Right ventricle myocardium inferior (tissue), 1 donor: ENCODE measurements around the gene CAPN5. TPM values are rescaled to one million over a fixed set of nuclear protein-coding genes. Genes with fewer than 3 reads are reported as not detected.

Source experiments
- ATAC-seq: fragments of 200-7000 bp; cut with Tn5 transposase; one replicate; pipeline ENCODE4 v1.9.1; 2020; ENCODE audit warnings: mild to moderate bottlenecking, moderate library complexity
- DNase-seq: peaks from one replicate; pipeline ENCODE4 v3.0.0; 2021; ENCODE audit errors: missing footprints
- intact Hi-C: fragments of 100-400 bp; cut with DNase I; formaldehyde crosslinking; loops from one replicate; pipeline ENCODE4 v1.11.0; 2022
- total RNA-seq: library from RNA; stranded (reverse); fragmentation: NEBNext Ultra II Directional; extraction: Animal tissue kit (Norgen Biotek cat#: 25700); gene quantifications from one replicate; pipeline ENCODE4 v1.2.1, GENCODE V29; 2021
- donor health status: DM: no; HTN: yes; CAD: no; lungs with severe emphysema.

The CAPN5 gene
- total RNA-seq, 1 donor from 2014 or later: 3.7 TPM

DNA sequence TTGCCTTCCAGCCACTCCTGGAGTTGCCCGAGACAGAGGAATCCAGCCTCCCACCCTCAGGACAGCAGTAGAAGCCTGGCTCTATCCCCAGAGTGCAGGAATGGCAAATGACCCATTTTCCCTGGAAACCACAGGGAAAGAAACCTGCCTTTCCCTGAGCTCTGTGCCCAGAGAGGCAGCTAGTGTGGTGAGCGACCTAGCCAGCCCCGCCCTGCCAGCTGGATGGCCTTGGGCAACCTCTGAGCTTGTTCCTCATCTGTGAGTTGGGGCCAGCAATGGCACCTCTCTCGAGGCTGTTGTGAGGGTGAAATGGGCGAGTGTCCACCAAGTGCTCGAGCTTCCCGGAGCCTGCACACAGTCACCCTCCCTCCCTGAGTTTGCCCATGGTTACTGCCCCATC is 39.5 kb downstream of the CAPN5 start:
- intact Hi-C loops: no loop called here
- ATAC-seq (no peak), DNase-seq (peak; percentile 35)

DNA sequence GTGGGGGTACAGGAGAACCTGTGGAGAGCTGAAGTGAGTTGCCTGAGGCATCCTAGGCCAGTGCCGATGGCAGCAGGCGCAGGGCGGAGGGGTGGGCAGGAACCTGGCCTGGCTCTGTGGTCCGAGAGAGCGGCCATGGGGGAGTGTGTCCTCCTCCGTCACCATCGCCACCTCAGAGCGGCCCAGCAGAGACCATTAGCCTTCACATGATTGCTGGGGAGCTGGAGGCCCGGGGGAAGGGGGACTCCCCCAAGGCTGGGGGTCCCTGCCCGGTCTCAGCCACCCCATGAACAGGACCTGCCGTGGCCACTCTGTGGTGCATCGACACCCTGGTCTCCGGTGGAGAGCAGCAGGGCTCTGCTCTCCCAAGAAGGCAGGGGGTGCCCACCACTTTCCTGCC is 40.0 kb downstream of the CAPN5 start:
- ATAC-seq (no peak), DNase-seq (peak; percentile 66)
- intact Hi-C loops: no loop called here

DNA sequence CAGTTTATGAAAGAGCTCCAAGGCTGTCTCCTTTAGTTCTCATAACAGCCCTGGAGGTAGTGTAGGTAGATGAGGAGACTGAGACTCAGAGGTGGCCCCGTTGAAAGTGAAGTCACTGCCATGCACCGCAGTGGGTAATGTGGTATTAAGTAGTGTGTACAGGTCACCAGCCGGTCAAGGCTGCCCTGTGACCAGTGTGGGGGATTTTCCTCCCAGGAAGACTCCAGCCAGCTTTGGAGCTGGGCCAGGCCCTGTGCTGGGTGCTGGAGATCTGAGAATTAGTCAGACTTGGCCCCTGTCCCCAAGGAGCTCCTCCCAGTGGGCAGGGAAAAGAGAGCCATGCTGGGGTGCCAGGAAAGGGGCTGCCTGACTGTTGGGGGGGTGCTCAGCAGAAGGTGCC is 41.2 kb downstream of the CAPN5 start:
- no peak for ATAC-seq
- peak; percentile 61 for DNase-seq
- intact Hi-C loops: no loop called here

DNA sequence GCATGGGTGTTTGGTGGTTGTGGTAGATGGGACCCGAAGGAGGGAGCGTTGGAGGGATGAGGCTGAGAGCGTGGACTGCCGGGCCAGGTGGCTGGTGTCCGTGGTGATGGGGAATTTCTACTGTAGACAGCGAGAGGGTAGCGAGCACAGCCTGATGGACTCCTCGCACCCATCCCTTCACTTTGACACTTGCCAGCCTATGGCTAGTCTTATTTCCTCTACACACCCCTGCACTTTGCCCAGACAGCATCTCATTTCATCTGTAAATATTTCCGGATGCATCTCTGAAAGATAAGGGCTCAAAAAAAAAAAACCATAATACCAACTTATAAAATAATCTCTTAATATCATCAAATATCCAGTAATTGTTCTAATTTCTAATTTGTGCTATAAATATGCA is 41.7 kb downstream of the CAPN5 start:
- DNase-seq: peak; percentile 30
- ATAC-seq: no peak
- intact Hi-C loops: no loop called here

DNA sequence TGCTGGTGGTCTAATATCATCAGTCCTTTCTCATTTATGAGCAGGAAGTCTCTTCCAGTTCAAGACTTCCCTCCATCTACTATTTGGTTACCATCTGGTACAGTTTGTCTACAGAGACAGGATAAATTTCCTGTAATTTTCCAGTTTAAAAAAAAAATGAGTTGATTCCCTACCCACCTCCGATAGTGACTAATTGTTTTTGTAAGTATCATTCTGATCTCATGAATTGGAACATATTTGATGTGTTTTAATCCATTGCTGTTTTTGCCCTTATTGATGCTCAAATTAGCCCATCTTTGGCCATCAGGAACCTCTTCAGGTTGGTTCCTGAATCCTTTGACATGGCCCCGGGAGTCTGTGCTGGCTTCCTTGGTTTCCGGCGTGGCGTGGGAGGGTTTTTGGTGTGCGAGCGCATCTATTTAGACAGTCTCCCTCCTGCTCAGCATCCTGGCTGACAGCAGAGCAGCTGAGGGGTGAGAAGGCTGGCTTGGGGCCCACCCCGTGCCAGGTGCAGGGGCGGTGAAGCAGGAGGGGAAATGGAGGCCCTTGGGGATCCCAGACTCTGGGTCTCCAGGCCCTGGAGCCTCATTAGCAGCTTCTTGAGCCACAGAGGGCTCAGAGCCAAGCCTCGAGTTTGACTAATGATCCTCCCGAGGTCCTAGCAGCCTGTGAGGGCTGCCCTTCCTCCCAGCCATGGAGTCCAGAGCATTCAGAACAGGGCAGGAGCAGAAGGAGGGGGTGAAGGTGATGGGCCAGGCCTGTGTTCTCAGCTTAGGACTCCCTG is 42.7 kb downstream of the CAPN5 start:
- ATAC-seq (peak; percentile 19), DNase-seq (no peak)
- intact Hi-C loops: no loop called here

DNA sequence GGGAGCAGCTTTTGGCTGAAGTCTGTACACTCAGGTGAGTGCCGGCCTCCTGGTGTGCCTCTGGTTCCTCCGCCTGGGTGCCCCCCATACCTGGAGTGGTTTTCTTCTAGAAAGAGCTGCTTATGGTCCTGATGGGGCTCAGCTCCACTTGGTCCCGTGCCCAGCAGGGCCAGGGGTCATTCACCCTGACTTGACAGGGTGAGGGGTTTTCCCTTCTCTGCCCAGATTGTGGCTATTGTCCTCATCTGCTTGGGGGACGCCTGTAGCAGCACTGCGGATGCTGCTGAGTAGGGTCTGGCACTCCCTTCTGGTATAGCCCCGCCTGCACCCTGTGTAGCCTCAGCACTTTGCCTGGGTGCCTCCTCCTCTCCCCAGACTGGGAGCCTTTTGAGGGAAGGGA is 44.1 kb downstream of the CAPN5 start:
- ATAC-seq: no peak
- intact Hi-C loops: no loop called here
- DNase-seq: no peak

DNA sequence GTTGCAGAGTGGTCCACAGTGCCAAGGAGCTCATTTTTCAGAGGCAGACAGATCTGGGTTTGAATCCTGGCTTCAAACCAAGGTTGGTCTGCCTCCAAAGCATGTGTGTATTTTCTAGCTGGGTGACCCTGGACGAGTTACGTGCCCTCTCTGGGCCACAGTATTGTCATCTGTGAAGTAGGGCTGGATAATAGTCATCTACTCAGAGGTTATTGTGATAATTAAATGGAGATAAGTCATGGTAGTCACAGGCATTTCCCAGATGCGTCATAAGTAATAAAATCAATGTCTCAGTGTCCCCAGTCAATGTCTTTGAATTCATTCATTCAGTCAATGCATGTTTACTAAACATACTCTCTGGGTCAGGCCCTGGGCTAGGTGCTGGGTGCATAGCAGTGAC is 44.5 kb downstream of the CAPN5 start:
- DNase-seq (no peak), ATAC-seq (no peak)
- intact Hi-C loops: no loop called here

DNA sequence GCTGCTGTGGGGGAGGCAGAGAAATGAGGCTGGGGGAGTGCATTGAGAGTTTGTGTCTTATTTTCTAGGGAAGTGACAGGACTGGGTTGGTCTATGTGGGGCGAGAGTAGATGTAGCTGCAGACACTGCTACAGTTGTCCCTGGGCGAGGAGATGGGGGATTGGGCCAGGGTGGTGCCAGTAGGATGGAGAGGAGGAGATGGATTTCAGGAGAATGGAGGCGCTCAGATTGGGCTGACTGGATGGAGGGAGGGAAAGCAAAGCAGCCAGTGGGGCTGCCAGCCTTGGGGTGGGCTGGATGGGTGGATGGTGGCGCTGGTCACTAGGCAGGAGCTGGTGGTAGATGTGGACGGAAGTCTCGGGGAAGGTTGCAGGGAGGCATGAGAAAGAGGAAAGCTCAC is 45.2 kb downstream of the CAPN5 start:
- intact Hi-C loops: no loop called here
- DNase-seq: no peak
- ATAC-seq: no peak

DNA sequence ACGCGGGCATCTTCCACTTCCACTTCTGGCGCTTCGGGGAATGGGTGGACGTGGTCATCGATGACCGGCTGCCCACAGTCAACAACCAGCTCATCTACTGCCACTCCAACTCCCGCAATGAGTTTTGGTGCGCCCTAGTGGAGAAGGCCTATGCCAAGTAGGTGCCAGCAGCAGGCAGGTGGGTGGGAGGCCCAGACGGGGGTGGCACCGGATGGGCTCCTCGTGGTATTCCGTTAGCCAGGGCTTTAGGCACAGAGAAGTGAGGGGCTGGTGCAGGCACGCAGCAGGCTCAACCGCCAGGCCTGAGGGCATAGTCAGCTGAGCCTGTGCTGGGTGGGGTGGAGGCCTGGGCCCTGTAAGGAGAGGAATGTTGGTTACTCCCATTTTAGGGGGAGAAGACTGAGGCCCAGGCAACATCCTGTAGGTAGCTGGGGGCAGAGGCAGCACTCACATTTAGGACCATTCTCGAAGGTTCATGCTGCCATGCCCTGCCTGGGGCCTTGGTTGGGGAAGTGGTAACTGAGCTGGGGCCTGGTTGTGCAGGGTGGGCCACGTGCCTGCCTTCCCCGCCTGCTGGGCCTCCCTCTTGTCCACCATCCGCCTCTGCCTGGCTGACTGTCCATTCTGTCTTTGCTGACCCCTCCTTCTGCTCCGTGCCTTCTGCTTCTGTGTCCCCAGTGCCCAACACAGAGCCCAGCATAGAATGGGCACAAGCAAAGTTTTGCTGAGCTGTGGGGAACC is 46.0 kb downstream of the CAPN5 start:
- intact Hi-C loops: no loop called here

DNA sequence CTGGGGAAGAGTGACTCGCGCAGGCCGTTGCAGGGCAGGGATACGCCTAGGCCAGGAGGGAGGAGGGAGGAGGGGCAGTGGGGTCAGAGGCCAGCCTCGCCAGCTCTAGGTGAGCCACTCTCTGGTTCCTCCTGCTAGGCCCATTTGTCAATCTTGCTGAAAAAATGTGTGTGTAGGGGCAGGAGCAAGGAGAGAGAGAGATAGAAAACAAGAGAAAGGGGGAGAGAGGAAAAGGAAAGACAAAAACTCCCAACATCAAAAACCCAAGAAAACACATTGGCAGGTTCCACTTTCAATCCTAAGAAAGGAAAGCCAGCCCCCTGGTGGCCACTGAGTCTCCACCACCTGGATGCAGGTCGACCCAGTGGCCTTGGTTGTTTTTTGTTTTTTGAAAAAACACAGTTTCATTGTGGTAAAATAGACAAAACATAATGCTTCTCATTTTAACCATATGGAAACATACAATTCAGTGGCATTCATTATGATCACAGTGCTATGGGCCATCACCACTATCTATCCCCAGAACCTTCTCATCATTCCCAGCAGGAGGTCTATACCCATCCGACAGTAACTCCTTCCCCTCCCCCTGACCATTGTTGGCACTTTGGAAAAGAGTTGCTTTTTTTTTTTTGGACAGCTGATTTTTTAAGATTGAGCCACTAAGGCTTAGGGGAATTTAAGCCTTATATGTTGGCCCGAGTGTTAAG is 46.8 kb downstream of the CAPN5 start:
- intact Hi-C loops: no loop called here
- ATAC-seq (no peak), DNase-seq (no peak)

More for the DNA sequence above, 46.0 kb downstream of the CAPN5 start:
- no peak for ATAC-seq
- DNase-seq: peak; percentile 44

DNA sequence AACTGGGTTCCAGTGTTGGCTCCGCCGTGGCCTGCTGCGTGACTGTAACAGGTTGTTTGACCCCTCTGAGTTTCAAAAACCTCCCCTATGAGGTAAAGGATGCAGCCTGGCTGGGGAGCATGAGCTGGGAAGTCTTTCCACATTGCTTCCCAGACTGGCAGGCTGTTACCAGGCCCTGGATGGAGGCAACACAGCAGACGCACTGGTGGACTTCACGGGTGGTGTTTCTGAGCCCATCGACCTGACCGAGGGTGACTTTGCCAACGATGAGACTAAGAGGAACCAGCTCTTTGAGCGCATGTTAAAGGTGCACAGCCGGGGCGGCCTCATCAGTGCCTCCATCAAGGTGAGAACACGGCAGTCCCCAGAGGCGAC is 47.3 kb downstream of the CAPN5 start:
- intact Hi-C loops: no loop called here
- DNase-seq (no peak), ATAC-seq (no peak)

DNA sequence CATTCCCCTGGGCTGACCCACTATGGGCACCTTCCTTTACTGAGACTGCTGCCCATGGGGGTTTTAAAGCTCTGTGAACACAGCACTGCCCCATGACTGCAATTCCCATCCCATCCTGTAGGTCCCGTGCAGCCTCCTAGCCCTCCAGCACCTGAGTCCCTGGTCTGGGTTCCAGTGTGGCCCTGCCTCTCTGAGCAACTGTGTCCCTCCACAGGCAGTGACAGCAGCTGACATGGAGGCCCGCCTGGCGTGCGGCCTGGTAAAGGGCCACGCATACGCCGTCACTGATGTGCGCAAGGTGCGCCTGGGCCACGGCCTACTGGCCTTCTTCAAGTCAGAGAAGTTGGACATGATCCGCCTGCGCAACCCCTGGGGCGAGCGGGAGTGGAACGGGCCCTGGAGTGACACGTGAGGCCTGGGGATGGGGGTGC is 48.4 kb downstream of the CAPN5 start:
- intact Hi-C loops: no loop called here
- ATAC-seq (no peak), DNase-seq (peak; percentile 60)

DNA sequence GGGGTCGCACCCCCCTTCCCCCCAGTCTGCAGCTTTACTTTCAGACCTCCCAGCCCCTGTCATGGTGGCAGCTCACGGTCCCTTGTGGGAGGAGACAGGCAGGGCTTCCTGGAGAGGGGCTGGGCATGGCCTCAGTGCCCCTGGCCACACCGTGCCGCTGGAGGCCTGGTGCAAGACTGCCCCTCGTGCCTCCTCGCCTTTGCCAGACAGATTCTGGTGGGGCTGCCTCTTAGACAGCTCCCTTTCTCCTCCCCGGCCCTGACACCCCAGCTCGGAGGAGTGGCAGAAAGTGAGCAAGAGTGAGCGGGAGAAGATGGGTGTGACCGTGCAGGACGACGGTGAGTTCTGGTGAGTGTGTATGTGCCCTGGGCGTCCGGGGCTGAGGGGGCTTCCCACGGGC is 49.2 kb downstream of the CAPN5 start:
- DNase-seq: peak; percentile 31
- intact Hi-C loops: no loop called here
- no peak for ATAC-seq

DNA sequence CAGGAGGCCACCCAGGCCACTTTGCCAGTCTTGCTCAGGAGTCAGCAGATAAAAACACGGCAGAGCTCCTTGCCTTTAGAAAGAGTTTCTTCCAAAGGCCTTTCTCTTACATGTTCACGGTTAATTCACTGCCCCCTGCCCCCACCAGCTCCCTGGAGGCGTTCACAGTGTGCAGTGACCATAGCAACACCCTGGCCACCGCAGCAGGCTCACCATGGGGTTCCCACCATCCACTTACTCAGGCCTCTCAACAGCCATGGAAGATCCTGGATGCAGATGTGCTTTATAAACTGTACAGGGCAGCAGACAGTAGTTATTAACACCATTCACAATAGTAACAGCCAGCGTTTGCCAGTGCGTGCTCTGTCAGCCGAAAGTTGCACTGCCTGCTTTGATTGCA is 50.7 kb downstream of the CAPN5 start:
- intact Hi-C loops: no loop called here
- DNase-seq (no peak), ATAC-seq (no peak)

DNA sequence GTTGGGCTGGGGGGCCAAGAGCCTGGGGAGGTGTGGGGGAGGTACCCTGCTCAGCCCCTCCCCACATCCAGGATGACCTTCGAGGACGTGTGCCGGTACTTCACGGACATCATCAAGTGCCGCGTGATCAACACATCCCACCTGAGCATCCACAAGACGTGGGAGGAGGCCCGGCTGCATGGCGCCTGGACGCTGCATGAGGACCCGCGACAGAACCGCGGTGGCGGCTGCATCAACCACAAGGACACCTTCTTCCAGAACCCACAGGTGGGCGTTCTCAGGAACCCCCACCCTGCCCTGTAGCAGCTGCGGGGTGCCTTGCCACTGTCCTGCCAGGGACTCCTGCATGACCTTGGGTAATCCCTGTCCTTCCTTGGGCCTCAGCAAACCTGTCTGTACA is 51.3 kb downstream of the CAPN5 start:
- intact Hi-C loops: no loop called here
- no peak for ATAC-seq
- DNase-seq: no peak

DNA sequence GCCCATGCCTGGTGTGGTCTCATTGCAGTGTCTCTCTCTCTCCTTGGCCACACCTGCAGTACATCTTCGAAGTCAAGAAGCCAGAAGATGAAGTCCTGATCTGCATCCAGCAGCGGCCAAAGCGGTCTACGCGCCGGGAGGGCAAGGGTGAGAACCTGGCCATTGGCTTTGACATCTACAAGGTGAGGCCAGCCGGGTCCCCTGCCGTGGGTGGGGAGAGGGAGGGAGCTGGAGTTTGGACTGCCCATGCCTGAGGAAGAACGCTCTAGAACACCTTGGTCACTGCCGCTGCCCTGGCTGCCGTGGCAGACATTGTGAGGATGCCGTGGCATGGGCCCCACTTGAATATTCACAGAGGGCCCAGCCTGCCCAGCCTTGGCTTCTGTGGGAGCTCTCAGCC is 52.2 kb downstream of the CAPN5 start:
- intact Hi-C loops: no loop called here
- DNase-seq: no peak
- no peak for ATAC-seq

DNA sequence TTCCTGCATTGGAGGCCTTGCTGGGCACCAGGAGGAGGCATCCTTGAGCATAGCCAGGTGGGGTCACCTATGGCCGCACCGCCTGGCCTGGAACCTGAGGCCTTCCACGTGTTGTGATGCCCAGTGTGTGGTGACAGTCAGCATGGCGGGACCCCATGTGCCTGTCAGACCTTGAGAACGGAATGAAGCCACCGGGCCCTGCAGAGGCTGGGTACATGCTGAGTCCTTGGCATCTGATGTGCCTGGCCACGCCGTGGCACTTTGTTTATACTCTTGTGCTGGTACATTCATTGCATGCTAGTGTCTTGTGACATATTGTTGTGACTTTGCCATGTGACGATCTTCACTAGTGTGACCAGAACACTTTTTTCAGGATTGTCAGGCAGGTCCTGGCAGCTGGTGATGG is 52.8 kb downstream of the CAPN5 start:
- intact Hi-C loops: no loop called here
- DNase-seq (no peak), ATAC-seq (peak; percentile 27)

DNA sequence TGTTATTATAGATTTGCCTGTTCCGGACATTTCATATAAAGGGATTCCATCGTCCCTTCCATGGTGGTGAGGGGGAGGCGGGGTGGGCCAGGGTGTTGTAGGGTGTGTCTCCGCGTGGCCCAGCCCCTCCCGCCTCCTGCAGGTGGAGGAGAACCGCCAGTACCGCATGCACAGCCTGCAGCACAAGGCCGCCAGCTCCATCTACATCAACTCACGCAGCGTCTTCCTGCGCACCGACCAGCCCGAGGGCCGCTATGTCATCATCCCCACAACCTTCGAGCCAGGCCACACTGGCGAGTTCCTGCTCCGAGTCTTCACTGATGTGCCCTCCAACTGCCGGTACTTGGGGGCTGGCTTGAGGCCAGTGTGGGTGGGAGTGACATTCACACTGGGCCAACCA is 53.8 kb downstream of the CAPN5 start:
- ATAC-seq (no peak), DNase-seq (no peak)
- intact Hi-C loops: no loop called here

DNA sequence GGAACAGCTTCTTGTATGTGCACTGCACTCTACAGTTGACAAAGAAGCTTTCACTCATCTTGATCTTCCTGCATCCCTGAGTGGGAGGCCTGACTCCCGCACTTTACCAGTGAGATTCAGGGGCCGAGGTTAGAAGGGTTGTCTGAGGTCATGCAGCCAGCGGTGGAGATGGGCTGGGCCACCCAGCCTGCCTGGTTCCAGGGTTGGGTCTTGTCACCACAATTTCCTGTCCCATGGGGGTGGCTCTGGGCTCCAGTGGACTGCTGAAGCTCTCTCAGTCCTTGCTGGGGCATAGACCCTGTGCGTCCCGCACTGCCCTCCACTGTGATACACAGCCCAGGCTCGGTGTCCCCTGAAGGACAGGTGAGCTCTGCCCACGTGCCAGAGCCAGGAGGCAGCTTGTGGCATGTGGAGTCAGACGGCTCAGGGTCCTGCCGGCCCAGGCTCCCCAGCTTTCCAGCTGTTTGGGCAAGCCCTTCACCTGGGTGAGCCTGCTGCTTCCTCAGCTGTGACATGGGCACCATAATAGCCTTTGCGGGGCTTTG is 54.4 kb downstream of the CAPN5 start:
- intact Hi-C loops: no loop called here
- DNase-seq: no peak
- no peak for ATAC-seq
